Adrenal gland (tissue), 12 donors: ENCODE data around the gene NFIC. TPM values are rescaled to one million over a fixed set of nuclear protein-coding genes. Genes with fewer than 3 reads are reported as not detected.

ENCODE experiments used
- DNase-seq, 7 donors: peaks; one replicate each; pipeline ENCODE4 v3.0.0-alpha.2; 2019 to 2020
- H3K27ac ChIP-seq, 5 donors: fragments of 200-600 bp; sonication (generic) in 4 of 5; 1 replicate in 3 of 5; 2 replicates in 2 of 5; pipeline versions ENCODE4 v1.5.1 to v1.8.0; 2016 to 2020; ENCODE audit warnings: mild to moderate bottlenecking in 1 of 5
- H3K27me3 ChIP-seq: fragments of 200-600 bp; 2 replicates; pipeline ENCODE4 v1.8.0; 2021
- H3K36me3 ChIP-seq, 2 donors: fragments of 200-600 bp; replicated peaks in 1 of 2; 1 replicate in 1 of 2; 2 replicates in 1 of 2; pipeline versions ENCODE4 v1.5.1 to v1.8.0; 2018 to 2022
- H3K4me1 ChIP-seq, 2 donors: fragments of 200-600 bp; replicated peaks in 1 of 2; 1 replicate in 1 of 2; 2 replicates in 1 of 2; pipeline versions ENCODE4 v1.5.1 to v1.8.0; 2018 to 2021
- H3K4me3 ChIP-seq, 4 donors: fragments of 200-600 bp; sonication (generic) in 3 of 4; one replicate each; pipeline ENCODE4 v1.5.1; 2016 to 2018
- H3K9me3 ChIP-seq, 3 donors: fragments of 200-600 bp; sonication (generic) in 1 of 3; replicated peaks in 1 of 3; 1 replicate in 2 of 3; 2 replicates in 1 of 3; pipeline versions ENCODE4 v1.5.1 to v1.8.0; 2016 to 2021
- POLR2A ChIP-seq, 2 donors: fragments of 450-650 bp; IDR thresholded peaks; one replicate each; pipeline ENCODE4 v1.6.1; 2017; ENCODE audit warnings: antibody characterized with exemption in 2 of 2, mild to moderate bottlenecking in 2 of 2, moderate library complexity in 1 of 2
- WGBS, 4 donors: extraction: QIAGEN DNeasy Blood & Tissue Kit in 2 of 4; methylation state at CpG; one replicate each; pipeline versions ENCODE4 v1.1.5 to v1.1.7; 2013 to 2017; 5-methylcytosine and 5-hydroxymethylcytosine counted together
- intact Hi-C, 2 donors: fragments of 100-400 bp; cut with DNase I; formaldehyde crosslinking; loops; one replicate each; pipeline versions ENCODE4 v1.14.1 to v1.15.0; 2022 to 2023
- polyA plus RNA-seq, 3 donors: library from polyadenylated mRNA; stranded (reverse); fragments of 200-250 nt in 2 of 3; fragments of 350-450 nt in 1 of 3; fragmentation: Illumina TruSeq in 1 of 3; extraction: RNeasy Lipid Tissue Mini Kit (QIAGEN cat#74804) in 1 of 3; gene quantifications; one replicate each; pipeline ENCODE4 v1.2.3, GENCODE V29; 2013 to 2014
- total RNA-seq, 9 donors: library from RNA; depleted of rRNA in 4 of 9; stranded (reverse); fragments of >200 nt in 4 of 9; fragments of 120-200 nt in 1 of 9; fragmentation: NEBNext Ultra II Directional in 1 of 9; extraction: Animal tissue kit (Norgen Biotek cat#: 25700) in 1 of 9; gene quantifications; one replicate each; pipeline versions ENCODE4 v1.1.0 to v1.2.4, GENCODE V29; 2013 to 2023
- TF ChIP-seq, protein P1 (sequence below), 6 experiments: fragments of 450-650 bp in 4 of 6; fragments of 200-600 bp in 2 of 6; sonication (generic) in 1 of 6; IDR thresholded peaks; 1 replicate in 5 of 6; 2 replicates in 1 of 6; pipeline versions ENCODE4 v1.5.1 to v1.8.0; 2016 to 2021; ENCODE audit warnings: antibody characterized with exemption in 6 of 6, mild to moderate bottlenecking in 2 of 6, moderate library complexity in 1 of 6
- donor health status: healthy with polysubstance abuse.
- donor health status: Bipolar disorder and iron deficiency.
- donor health status: DM: yes; HTN: yes; CAD: no.
- donor health status: DM: no; HTN: no; CAD: no.
- donor health status: DM: no; HTN: no; CAD: no.
- donor health status: DM: yes; HTN: yes; CAD: no.

NFIC gene
- total and polyA plus RNA-seq, 12 donors: 3.5 to 329 (median 171) TPM

DNA sequence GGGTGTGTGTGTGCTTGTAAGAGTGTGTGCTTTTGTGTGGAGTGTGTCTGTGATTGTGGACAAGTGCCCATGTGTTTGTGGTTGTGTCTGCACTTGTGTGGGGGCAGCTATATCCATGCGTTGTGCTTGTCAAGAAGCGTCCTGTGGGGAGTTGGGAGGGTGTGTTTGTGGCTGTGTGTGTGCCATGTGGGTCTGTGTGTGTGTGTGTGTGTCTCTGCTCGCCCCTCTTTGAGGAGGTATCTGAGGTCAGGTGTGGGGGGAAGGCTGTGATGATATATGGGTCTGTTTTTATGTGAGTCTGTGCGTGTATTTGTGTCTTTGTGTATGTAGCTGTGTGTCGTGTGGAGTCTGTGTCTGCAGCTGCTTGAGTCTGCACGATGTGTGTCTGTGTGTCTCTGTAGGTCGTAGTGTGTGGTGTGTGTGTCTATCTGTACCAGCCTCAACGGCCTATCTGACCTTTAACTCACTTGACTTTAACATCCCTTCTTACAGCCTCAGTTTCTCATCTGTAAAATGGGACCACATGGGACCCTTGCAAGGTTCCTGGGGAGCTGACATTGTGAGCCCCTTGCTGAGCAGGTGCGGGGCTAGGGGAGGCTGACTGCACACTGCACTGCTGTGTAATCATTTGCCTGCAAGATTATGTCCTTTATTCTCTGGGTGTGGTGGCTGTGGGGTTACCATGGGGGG lies 4.0 kb upstream of the NFIC start:
- H3K36me3 ChIP-seq: no peaks in the 10 kb centered on the region
- H3K4me3 ChIP-seq: no peak overlapping the region
- no peaks in the 10 kb centered on the region for H3K27me3 ChIP-seq
- intact Hi-C loops: loop anchor here in 1 of 2 donors (5.0 kb wide), 1 partner anchor 65 kb away; no protein-coding TSS in a partner anchor
- H3K9me3 ChIP-seq: no peaks in the 10 kb centered on the region
- peaks cover 29 to 46% of the 10 kb centered on the region in 2 donors for H3K4me1 ChIP-seq
- peak overlapping the region in 4 of 5 donors; percentile 81 to 99 (median 91) for H3K27ac ChIP-seq
- no peak for TF ChIP-seq POLR2A (IDR thresholded peaks at IDR 0.05)
- TF ChIP-seq, protein P1, sequence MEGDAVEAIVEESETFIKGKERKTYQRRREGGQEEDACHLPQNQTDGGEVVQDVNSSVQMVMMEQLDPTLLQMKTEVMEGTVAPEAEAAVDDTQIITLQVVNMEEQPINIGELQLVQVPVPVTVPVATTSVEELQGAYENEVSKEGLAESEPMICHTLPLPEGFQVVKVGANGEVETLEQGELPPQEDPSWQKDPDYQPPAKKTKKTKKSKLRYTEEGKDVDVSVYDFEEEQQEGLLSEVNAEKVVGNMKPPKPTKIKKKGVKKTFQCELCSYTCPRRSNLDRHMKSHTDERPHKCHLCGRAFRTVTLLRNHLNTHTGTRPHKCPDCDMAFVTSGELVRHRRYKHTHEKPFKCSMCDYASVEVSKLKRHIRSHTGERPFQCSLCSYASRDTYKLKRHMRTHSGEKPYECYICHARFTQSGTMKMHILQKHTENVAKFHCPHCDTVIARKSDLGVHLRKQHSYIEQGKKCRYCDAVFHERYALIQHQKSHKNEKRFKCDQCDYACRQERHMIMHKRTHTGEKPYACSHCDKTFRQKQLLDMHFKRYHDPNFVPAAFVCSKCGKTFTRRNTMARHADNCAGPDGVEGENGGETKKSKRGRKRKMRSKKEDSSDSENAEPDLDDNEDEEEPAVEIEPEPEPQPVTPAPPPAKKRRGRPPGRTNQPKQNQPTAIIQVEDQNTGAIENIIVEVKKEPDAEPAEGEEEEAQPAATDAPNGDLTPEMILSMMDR (IDR thresholded peaks at IDR 0.05): no peak
- 59 to 74% (median 63%) methylated on average over 9 of the region's 9 CpGs for WGBS, 4 donors
- peak in 1 of 7 donors; percentile 12 for DNase-seq

DNA sequence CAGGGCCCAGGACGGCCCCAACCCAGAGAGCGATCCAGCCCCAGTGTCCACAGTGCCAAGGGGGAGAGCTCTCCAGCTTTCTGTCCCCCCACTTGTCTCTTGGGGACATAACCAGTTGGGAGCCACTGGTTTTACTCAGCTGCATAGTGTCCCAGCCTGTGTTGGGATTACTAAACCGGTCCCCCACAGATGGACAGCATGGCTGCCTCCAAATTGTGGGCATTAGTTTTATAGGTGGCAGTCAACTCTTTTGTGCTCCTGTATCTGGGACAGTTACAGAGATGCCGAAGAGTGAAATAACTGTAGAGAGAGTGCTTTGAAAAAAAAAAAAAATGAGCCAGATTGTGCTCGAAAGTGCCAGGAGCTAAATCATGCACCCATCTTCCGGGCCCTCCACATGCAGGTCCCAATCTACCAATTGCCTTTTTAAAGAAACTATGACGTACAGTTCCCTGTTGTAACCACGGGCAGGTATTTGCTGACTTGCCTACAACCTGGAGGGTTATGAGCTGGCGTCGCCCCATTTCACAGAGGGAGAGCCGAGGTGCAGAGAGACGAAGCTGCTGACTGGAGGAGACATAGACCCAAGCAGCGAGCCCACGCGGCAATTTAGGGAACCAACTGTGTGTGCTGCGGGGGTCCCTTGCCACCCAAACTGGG lies 2.4 kb upstream of the NFIC start:
- Histone ChIP-seq H3K27me3 (no peaks in the 10 kb centered on the region), H3K4me1 (peaks cover 33 to 46% of the 10 kb centered on the region in 2 donors), H3K27ac (peak overlapping the region in 2 of 5 donors; percentile 97 to 100), H3K4me3 (no peak overlapping the region), H3K36me3 (no peaks in the 10 kb centered on the region), H3K9me3 (no peaks in the 10 kb centered on the region)
- no peak for TF ChIP-seq POLR2A (IDR thresholded peaks at IDR 0.05)
- TF ChIP-seq, protein P1 (IDR thresholded peaks at IDR 0.05): no peak
- WGBS, 4 donors: 65 to 75% (median 73%) methylated on average over 11 to 16 of the region's 16 CpGs
- DNase-seq: peak in 4 of 7 donors; percentile 11 to 32 (median 26)
- intact Hi-C loops: loop anchor here in 1 of 2 donors (5.0 kb wide), 1 partner anchor 63 kb away; no protein-coding TSS in a partner anchor

DNA sequence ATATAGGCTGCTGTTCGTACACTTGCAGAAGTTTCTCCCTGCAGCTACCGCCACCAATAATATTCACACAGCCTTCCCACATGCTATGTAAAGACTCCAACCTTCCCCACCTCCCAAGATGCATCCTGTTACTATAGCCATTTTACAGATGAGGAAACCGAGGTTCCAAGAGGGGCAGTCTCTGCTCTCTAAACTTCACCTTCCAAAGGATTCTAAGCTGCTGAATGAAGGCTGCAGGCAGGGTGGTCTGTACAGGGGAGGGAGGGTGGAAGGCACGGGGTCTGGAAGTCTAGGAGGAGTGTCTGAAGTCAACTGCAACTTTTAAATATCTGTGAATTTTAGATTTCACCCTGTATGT lies 1.9 kb upstream of the NFIC start:
- H3K27me3 ChIP-seq: no peaks in the 10 kb centered on the region
- H3K4me3 ChIP-seq: no peak overlapping the region
- DNase-seq: no peak
- peaks cover 37 to 46% of the 10 kb centered on the region in 2 donors for H3K4me1 ChIP-seq
- no peak for TF ChIP-seq POLR2A (IDR thresholded peaks at IDR 0.05)
- TF ChIP-seq, protein P1 (IDR thresholded peaks at IDR 0.05): no peak
- intact Hi-C loops: loop anchor here in 1 of 2 donors (5.0 kb wide), 1 partner anchor 63 kb away; no protein-coding TSS in a partner anchor
- WGBS, 4 donors: 68 to 79% (median 75%) methylated on average over 4 of the region's 4 CpGs
- peak overlapping the region in 2 of 5 donors; percentile 97 to 100 for H3K27ac ChIP-seq
- H3K9me3 ChIP-seq: no peaks in the 10 kb centered on the region
- H3K36me3 ChIP-seq: no peaks in the 10 kb centered on the region

DNA sequence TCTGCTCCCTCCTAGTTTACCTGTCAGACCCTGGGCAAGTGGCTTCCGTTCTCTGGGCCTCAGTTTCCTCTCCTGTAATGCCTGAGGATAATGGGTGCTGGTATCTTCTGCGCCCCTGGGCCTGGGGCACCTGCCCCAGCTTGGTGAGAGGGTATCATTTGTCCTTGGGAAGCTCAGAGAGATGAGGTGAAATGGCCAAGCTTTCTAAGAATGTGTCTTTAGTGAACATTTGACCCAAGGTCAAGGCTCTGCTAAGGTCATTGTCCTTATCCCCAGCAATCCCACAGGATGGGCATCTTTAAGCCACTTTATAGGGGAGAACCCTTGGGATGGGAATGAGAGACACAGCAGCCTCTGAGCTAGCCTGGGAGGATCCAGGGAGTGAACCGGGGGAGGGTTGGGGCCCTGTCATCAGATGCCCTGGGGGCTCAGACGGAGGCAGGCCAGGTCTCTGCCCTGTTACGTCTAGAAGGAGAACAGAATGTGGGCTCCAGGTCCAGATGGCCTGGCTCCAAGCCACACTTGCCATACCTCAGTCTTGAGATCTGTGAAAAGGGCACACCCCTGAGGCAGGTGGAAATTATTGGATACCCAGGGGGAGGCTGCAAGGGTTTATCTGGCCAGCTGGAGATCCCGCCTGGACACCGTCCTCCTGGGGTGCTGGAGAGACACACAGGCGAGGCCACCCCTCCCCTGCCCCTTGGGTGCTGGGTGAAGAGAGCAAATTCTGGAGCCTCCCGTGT lies 1.1 kb upstream of the NFIC start:
- TF ChIP-seq, protein P1 (IDR thresholded peaks at IDR 0.05): no peak
- no peak for TF ChIP-seq POLR2A (IDR thresholded peaks at IDR 0.05)
- Histone ChIP-seq H3K36me3 (no peaks in the 10 kb centered on the region), H3K4me1 (peaks cover 43 to 53% of the 10 kb centered on the region in 2 donors), H3K9me3 (no peaks in the 10 kb centered on the region), H3K27me3 (no peaks in the 10 kb centered on the region), H3K4me3 (peak overlapping the region in 2 of 4 donors; percentile 72 to 90), H3K27ac (peak overlapping the region; percentile 72 to 100 (median 98))
- WGBS, 4 donors: 27 to 58% (median 34%) methylated on average over 4 to 9 of the region's 9 CpGs
- intact Hi-C loops: loop anchor here in 1 of 2 donors (5.0 kb wide), 1 partner anchor 37 kb away; no protein-coding TSS in a partner anchor
- DNase-seq: peak in 6 of 7 donors; percentile 35 to 81 (median 56)
